K562 (cell line): ENCODE data around the gene NEDD8. TPM values are rescaled to one million over a fixed set of nuclear protein-coding genes. Genes with fewer than 3 reads are reported as not detected.

Experiments used
- ATF1 ChIP-seq, 2 experiments: fragments of 450-650 bp in 1 of 2; IDR thresholded peaks; 2 replicates each; pipeline ENCODE4 v1.6.1; 2016; ENCODE audit warnings: missing compliant biosample characterization in 1 of 2, missing genetic modification characterization in 1 of 2
- ATF3 ChIP-seq, 2 experiments: fragments of 450-650 bp in 1 of 2; sonication (generic) in 1 of 2; formaldehyde crosslinking in 1 of 2; IDR thresholded peaks in 1 of 2; conservative IDR thresholded peaks in 1 of 2; 2 replicates each; pipeline versions ENCODE4 v1.6.1 to v1.8.1; 2016 to 2023; ENCODE audit warnings: mild to moderate bottlenecking in 2 of 2, moderate library complexity in 2 of 2, inconsistent platforms in 1 of 2, missing genetic modification reagents in 1 of 2
- ATF4 ChIP-seq: fragments of 450-650 bp; formaldehyde crosslinking; IDR thresholded peaks from 2 replicates; pipeline ENCODE4 v1.4.0; 2022; ENCODE audit warnings: mild to moderate bottlenecking, moderate library complexity
- BRF2 ChIP-seq: IDR thresholded peaks from 3 replicates; pipeline ENCODE4 v1.6.1; 2011; ENCODE audit warnings: borderline replicate concordance, mild to moderate bottlenecking; ENCODE audit not compliant: insufficient read length, insufficient read depth
- CREM ChIP-seq: IDR thresholded peaks from 2 replicates; pipeline ENCODE4 v1.6.1; 2014; ENCODE audit warnings: antibody characterized with exemption, low read depth
- DPF2 ChIP-seq: fragments of 450-650 bp; IDR thresholded peaks from 2 replicates; pipeline ENCODE4 v1.6.1; 2016
- ELF4 ChIP-seq: fragments of 450-650 bp; formaldehyde crosslinking; IDR thresholded peaks from 2 replicates; pipeline ENCODE4 v1.4.0; 2022; ENCODE audit warnings: missing genetic modification characterization
- EP300 ChIP-seq: IDR thresholded peaks from 2 replicates; pipeline ENCODE4 v1.6.1; 2012; ENCODE audit warnings: low read length, improper control_type of control experiment
- EWSR1 ChIP-seq: fragments of 450-650 bp; IDR thresholded peaks from 2 replicates; pipeline ENCODE4 v1.6.1; 2018; ENCODE audit warnings: borderline replicate concordance, mild to moderate bottlenecking, low read depth, moderate library complexity; ENCODE audit not compliant: partially characterized antibody
- FOXJ3 ChIP-seq: sonication (generic); formaldehyde crosslinking; IDR thresholded peaks from 2 replicates; pipeline ENCODE4 v1.4.0; 2020; ENCODE audit warnings: mild to moderate bottlenecking, missing genetic modification reagents
- GTF2B ChIP-seq: IDR thresholded peaks from 2 replicates; pipeline ENCODE4 v1.6.1; 2011; ENCODE audit not compliant: insufficient read length; ENCODE audit errors: extremely low read depth
- HMBOX1 ChIP-seq: sonication (generic); IDR thresholded peaks from 2 replicates; pipeline ENCODE4 v1.6.1; 2016
- MEF2A ChIP-seq: IDR thresholded peaks from 2 replicates; pipeline ENCODE4 v1.6.1; 2011; ENCODE audit warnings: low read depth, mild to moderate bottlenecking, low read length, moderate library complexity; ENCODE audit not compliant: control insufficient read depth
- MXD1 ChIP-seq: fragments of 250-450 bp; sonication (Bioruptor Pico); IDR thresholded peaks from 2 replicates; pipeline ENCODE4 v1.8.0; 2021; ENCODE audit warnings: borderline replicate concordance, mild to moderate bottlenecking, moderate library complexity; ENCODE audit not compliant: poor library complexity, severe bottlenecking
- RNF2 ChIP-seq: sonication (generic); IDR thresholded peaks from 2 replicates; pipeline ENCODE4 v1.6.1; 2016
- SMARCA4 ChIP-seq: fragments of 450-650 bp; IDR thresholded peaks from 2 replicates; pipeline ENCODE4 v1.6.1; 2016
- SOX6 ChIP-seq: fragments of 450-650 bp; IDR thresholded peaks from 2 replicates; pipeline ENCODE4 v1.6.1; 2014; ENCODE audit warnings: mild to moderate bottlenecking
- STAT5A ChIP-seq: IDR thresholded peaks from 2 replicates; pipeline ENCODE4 v1.6.1; 2012; ENCODE audit warnings: low read length, inconsistent platforms, borderline replicate concordance
- THRB ChIP-seq: fragments of 450-650 bp; formaldehyde crosslinking; conservative IDR thresholded peaks from 2 replicates; pipeline ENCODE4 v1.4.0; 2022; ENCODE audit warnings: mild to moderate bottlenecking, missing genetic modification characterization
- ZNF134 ChIP-seq: fragments of 250-450 bp; sonication (Bioruptor Pico); conservative IDR thresholded peaks from 2 replicates; pipeline ENCODE4 v1.4.0; 2020
- ZNF699 ChIP-seq: fragments of 250-450 bp; sonication (Bioruptor Pico); IDR thresholded peaks from 2 replicates; pipeline ENCODE4 v1.8.0; 2021; ENCODE audit warnings: mild to moderate bottlenecking, moderate library complexity; ENCODE audit not compliant: insufficient replicate concordance
- ZZZ3 ChIP-seq: fragments of 450-650 bp; IDR thresholded peaks from 2 replicates; pipeline ENCODE4 v1.6.1; 2016; ENCODE audit warnings: antibody characterized with exemption, mild to moderate bottlenecking, moderate library complexity
- polyA plus RNA-seq, 8 experiments: library from polyadenylated mRNA; depleted of rRNA in 4 of 8; stranded (reverse) in 5 of 8; unstranded in 3 of 8; fragments of >200 nt; fragmentation: Nextera tagmentation in 2 of 8; fragmentation: Illumina TruSeq in 1 of 8; extraction: Ambion mirVana in 2 of 8; extraction: Trizol in 1 of 8; gene quantifications; 2 replicates each; pipeline versions ENCODE4 v1.2.1 to v1.2.3, GENCODE V29; 2011 to 2014; ENCODE audit warnings: inconsistent platforms in 1 of 8, missing spikeins in 1 of 8
- total RNA-seq, 7 experiments: library from RNA; depleted of rRNA in 6 of 7; stranded (reverse); fragments of >200 nt in 6 of 7; fragmentation: Illumina TruSeq in 2 of 7; extraction: Trizol in 2 of 7; gene quantifications; 2 replicates each; pipeline versions ENCODE4 v1.2.1 to v1.2.3, GENCODE V29; 2011 to 2021; ENCODE audit warnings: low replicate concordance in 1 of 7

The NEDD8 gene
- total and polyA plus RNA-seq, 9 of the 15 experiments (the other 6 are each of a cell fraction or from before 2014, with no cell fraction given), result 142 to 691 (median 260) TPM

- TF ChIP-seq SMARCA4, result peak; percentile 76
- no peak for TF ChIP-seq ATF4
- no peak for TF ChIP-seq ELF4 (CRISPR knock-in tag)
- TF ChIP-seq BRF2, result no peak
- TF ChIP-seq CREM, result peak; percentile 44; the same call in 1 of the 2 replicates
- no peak for TF ChIP-seq THRB
- no peak for TF ChIP-seq GTF2B
- peak; percentile 43; the same call in 1 of the 2 replicates for TF ChIP-seq STAT5A
- TF ChIP-seq HMBOX1, result peak; percentile 41; the same call in 1 of the 2 replicates
- no peak for TF ChIP-seq FOXJ3 (CRISPR knock-in tag)
- no peak for TF ChIP-seq RNF2
- TF ChIP-seq ZZZ3, result no peak
- TF ChIP-seq ZNF699 (CRISPR knock-in tag), result no peak
- peak; percentile 48; the same call in 1 of the 2 replicates for TF ChIP-seq MEF2A
- peak; percentile 62 for TF ChIP-seq EP300
- no peak for TF ChIP-seq MXD1 (CRISPR knock-in tag)
- peak; percentile 49; the same call in 1 of the 2 replicates for TF ChIP-seq ATF3 (IDR thresholded peaks at IDR 0.05)
- TF ChIP-seq ATF3 (CRISPR knock-in tag; conservative IDR thresholded peaks at IDR 0.05), result no peak
- no peak for TF ChIP-seq EWSR1
- TF ChIP-seq ATF1 (CRISPR knock-in tag; IDR thresholded peaks at IDR 0.05), result no peak
- no peak for TF ChIP-seq ATF1 (tag; IDR thresholded peaks at IDR 0.05)
- TF ChIP-seq SOX6, result peak; percentile 48; the same call in 1 of the 2 replicates
- TF ChIP-seq ZNF134, result no peak
- TF ChIP-seq DPF2, result peak; percentile 75
Observed at GRCh38 chr14:24274101-24274543, 42.0 kb upstream of the NEDD8 start (continued).
